ENCODE data around the gene MED20.

The MED20 gene

DNA sequence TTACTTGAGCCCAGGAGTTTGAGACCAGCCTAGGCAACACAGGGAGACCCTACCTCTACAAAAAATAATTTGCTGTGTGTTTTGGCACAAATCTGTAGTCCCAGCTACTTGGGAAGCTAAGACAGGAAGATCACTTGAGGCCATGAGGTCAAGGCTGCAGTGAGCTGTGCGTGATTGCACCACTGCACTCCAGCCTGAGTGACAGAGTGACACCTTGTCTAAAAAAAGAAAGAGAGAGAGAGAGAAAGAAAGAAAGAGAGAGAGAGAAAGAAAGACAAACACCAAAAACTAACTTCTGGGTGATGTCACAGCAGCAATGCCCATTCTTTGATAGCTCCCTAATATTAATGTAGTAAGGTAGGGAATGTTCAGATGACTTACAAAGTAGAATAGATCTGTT is 46.2 kb downstream of the MED20 start:
- peak in 1 of 2 experiments; percentile 6 for DNase-seq (ENCODE audit: low read depth in 1 of 2, low spot score in 1 of 2)
- no peaks in the 10 kb centered on the region for H3K27me3 ChIP-seq (ENCODE audit: insufficient read depth, poor library complexity, severe bottlenecking)
- TF ChIP-seq, protein P1, sequence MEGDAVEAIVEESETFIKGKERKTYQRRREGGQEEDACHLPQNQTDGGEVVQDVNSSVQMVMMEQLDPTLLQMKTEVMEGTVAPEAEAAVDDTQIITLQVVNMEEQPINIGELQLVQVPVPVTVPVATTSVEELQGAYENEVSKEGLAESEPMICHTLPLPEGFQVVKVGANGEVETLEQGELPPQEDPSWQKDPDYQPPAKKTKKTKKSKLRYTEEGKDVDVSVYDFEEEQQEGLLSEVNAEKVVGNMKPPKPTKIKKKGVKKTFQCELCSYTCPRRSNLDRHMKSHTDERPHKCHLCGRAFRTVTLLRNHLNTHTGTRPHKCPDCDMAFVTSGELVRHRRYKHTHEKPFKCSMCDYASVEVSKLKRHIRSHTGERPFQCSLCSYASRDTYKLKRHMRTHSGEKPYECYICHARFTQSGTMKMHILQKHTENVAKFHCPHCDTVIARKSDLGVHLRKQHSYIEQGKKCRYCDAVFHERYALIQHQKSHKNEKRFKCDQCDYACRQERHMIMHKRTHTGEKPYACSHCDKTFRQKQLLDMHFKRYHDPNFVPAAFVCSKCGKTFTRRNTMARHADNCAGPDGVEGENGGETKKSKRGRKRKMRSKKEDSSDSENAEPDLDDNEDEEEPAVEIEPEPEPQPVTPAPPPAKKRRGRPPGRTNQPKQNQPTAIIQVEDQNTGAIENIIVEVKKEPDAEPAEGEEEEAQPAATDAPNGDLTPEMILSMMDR (IDR thresholded peaks at IDR 0.05; ENCODE audit: insufficient read depth, low read length) = no peak
- TF ChIP-seq, protein P2, sequence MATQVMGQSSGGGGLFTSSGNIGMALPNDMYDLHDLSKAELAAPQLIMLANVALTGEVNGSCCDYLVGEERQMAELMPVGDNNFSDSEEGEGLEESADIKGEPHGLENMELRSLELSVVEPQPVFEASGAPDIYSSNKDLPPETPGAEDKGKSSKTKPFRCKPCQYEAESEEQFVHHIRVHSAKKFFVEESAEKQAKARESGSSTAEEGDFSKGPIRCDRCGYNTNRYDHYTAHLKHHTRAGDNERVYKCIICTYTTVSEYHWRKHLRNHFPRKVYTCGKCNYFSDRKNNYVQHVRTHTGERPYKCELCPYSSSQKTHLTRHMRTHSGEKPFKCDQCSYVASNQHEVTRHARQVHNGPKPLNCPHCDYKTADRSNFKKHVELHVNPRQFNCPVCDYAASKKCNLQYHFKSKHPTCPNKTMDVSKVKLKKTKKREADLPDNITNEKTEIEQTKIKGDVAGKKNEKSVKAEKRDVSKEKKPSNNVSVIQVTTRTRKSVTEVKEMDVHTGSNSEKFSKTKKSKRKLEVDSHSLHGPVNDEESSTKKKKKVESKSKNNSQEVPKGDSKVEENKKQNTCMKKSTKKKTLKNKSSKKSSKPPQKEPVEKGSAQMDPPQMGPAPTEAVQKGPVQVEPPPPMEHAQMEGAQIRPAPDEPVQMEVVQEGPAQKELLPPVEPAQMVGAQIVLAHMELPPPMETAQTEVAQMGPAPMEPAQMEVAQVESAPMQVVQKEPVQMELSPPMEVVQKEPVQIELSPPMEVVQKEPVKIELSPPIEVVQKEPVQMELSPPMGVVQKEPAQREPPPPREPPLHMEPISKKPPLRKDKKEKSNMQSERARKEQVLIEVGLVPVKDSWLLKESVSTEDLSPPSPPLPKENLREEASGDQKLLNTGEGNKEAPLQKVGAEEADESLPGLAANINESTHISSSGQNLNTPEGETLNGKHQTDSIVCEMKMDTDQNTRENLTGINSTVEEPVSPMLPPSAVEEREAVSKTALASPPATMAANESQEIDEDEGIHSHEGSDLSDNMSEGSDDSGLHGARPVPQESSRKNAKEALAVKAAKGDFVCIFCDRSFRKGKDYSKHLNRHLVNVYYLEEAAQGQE (IDR thresholded peaks at IDR 0.05; ENCODE audit: insufficient replicate concordance, low read depth) = no peak
- no peak for TF ChIP-seq SPI1 (IDR thresholded peaks at IDR 0.05; ENCODE audit: borderline replicate concordance, low read depth)
- TF ChIP-seq GABPA (IDR thresholded peaks at IDR 0.05; ENCODE audit: low read depth) = no peak
- no peak for TF ChIP-seq POLR2AphosphoS5 (IDR thresholded peaks at IDR 0.05; ENCODE audit: low read depth)
- H3K27ac ChIP-seq (replicated peaks) = no peak overlapping the region
- H3K4me3 ChIP-seq (replicated peaks; ENCODE audit: insufficient read depth, low read length) = no peak overlapping the region

DNA sequence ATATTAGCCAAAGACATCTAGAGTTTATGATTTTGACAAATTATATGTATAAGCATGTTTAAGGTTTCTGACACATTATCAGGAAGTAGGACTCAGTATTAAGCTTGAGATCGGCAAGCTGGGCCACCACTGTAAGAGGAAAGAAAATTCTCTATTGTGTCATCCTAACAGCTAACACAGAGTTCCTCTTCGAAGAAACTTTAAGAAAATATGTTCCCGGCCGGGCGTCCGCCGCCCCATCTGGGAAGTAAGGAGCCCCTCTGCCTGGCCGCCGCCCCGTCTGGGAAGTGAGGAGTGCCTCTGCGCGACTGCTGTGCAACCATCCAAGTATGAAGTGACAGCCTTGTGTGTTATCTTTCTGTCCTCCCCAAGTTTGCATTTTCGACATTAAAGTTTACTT is 48.8 kb downstream of the MED20 start:
- Histone ChIP-seq H3K27me3 (ENCODE audit: insufficient read depth, poor library complexity, severe bottlenecking) (no peaks in the 10 kb centered on the region), H3K4me3 (replicated peaks; ENCODE audit: insufficient read depth, low read length) (no peak overlapping the region), H3K27ac (replicated peaks) (peak overlapping the region; percentile 71)
- peak in 1 of 2 experiments; percentile 49 for DNase-seq (ENCODE audit: low read depth in 1 of 2, low spot score in 1 of 2)
- TF ChIP-seq POLR2AphosphoS5 (IDR thresholded peaks at IDR 0.05; ENCODE audit: low read depth) (no peak), GABPA (IDR thresholded peaks at IDR 0.05; ENCODE audit: low read depth) (no peak), SPI1 (IDR thresholded peaks at IDR 0.05; ENCODE audit: borderline replicate concordance, low read depth) (peak; percentile 38)
- TF ChIP-seq, protein P2 (IDR thresholded peaks at IDR 0.05; ENCODE audit: insufficient replicate concordance, low read depth) = no peak
- TF ChIP-seq, protein P1 (IDR thresholded peaks at IDR 0.05; ENCODE audit: insufficient read depth, low read length) = no peak

DNA sequence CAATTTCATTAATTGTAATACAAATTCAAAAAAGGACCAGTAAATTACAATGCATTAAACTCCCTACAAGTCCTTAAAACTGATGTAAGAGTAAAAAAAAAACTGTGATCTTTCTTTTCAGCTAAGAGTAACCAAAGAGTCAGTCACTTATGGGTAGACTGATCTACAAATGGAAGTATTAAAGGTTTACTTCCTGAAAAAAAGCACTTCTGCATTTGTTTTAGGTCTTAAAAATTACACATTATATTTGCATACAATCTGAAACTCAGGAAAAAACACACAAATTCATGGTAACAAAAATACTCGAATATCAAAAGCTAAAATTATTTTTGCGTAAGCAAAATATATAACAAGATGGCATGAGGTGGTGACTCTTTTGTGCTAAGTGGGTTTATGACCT is 49.2 kb downstream of the MED20 start:
- TF ChIP-seq, protein P2 (IDR thresholded peaks at IDR 0.05; ENCODE audit: insufficient replicate concordance, low read depth) = no peak
- TF ChIP-seq POLR2AphosphoS5 (IDR thresholded peaks at IDR 0.05; ENCODE audit: low read depth) = no peak
- TF ChIP-seq SPI1 (IDR thresholded peaks at IDR 0.05; ENCODE audit: borderline replicate concordance, low read depth) = peak; percentile 87
- TF ChIP-seq, protein P1 (IDR thresholded peaks at IDR 0.05; ENCODE audit: insufficient read depth, low read length) = no peak
- no peak for TF ChIP-seq GABPA (IDR thresholded peaks at IDR 0.05; ENCODE audit: low read depth)
- H3K27me3 ChIP-seq (ENCODE audit: insufficient read depth, poor library complexity, severe bottlenecking) = no peaks in the 10 kb centered on the region
- DNase-seq (ENCODE audit: low read depth in 1 of 2, low spot score in 1 of 2) = no peak
- no peak overlapping the region for H3K4me3 ChIP-seq (replicated peaks; ENCODE audit: insufficient read depth, low read length)
- H3K27ac ChIP-seq (replicated peaks) = peak overlapping the region; percentile 71
